Measurements from ENCODE around the gene VN1R5.
"Not testable (repeated sequence)": the region's sequence is repeated elsewhere in the genome, so short reads cannot be mapped to it uniquely, and the experiment has no call there.

DNA sequence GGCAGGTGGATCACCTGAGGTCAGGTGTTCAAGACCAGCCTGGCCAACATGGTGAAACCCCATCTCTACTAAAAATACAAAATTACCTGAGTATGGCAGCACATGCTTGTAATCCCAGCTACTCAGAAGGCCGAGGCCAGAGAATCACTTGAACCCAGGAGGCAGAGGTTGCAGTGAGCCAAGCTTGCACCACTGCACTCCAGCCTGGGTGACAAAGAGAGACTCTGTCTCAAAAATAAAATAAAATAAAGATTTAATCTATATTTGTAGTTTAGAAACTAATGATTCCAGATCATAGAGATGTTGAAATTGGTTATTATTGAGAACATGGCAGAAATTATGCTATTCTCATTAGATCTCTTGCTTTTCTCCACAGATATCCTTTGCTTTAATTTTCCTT lies at the start of gene VN1R5:
- not testable (repeated sequence) for TF ChIP-seq CTCF (conservative IDR thresholded peaks at IDR 0.05; ENCODE audit: low read depth, low read length); POLR2A (IDR thresholded peaks at IDR 0.05; ENCODE audit: low read depth, low read length); SMC3 (IDR thresholded peaks at IDR 0.05; ENCODE audit: low read depth, low read length); BHLHE40 (IDR thresholded peaks at IDR 0.05; ENCODE audit: low read depth, low read length); USF2 (IDR thresholded peaks at IDR 0.05; ENCODE audit: low read depth, low read length); RAD21 (IDR thresholded peaks at IDR 0.05; ENCODE audit: low read length); RCOR1 (IDR thresholded peaks at IDR 0.05; ENCODE audit: insufficient replicate concordance, low read length); CEBPB (IDR thresholded peaks at IDR 0.05; ENCODE audit: low read depth, low read length); MAFK (IDR thresholded peaks at IDR 0.05; ENCODE audit: low read depth, low read length); RFX5 (IDR thresholded peaks at IDR 0.05; ENCODE audit: low read depth, low read length)
